Transverse colon (tissue), 4 donors: ENCODE data around the gene IGSF21.

ENCODE experiments used
- EP300 ChIP-seq: sonication (generic); formaldehyde crosslinking; IDR thresholded peaks from one replicate; pipeline ENCODE4 v1.6.1; 2017; ENCODE audit warnings: antibody characterized with exemption, low read depth
- POLR2A ChIP-seq: fragments of 450-650 bp; IDR thresholded peaks from one replicate; pipeline ENCODE4 v1.6.1; 2016; ENCODE audit warnings: antibody characterized with exemption, mild to moderate bottlenecking, moderate library complexity
- POLR2AphosphoS5 ChIP-seq, 3 donors: sonication (generic); formaldehyde crosslinking; IDR thresholded peaks; one replicate each; pipeline ENCODE4 v1.6.1; 2016; ENCODE audit warnings: antibody characterized with exemption in 3 of 3
- TF ChIP-seq, protein P1 (sequence below), 5 experiments: fragments of 200-600 bp in 3 of 5; fragments of 450-650 bp in 2 of 5; sonication (generic) in 3 of 5; IDR thresholded peaks; 1 replicate in 2 of 5; 2 replicates in 3 of 5; pipeline ENCODE4 v1.5.1; 2016 to 2017; ENCODE audit warnings: antibody characterized with exemption in 5 of 5, inconsistent platforms in 3 of 5, mild to moderate bottlenecking in 2 of 5, moderate library complexity in 1 of 5

DNA sequence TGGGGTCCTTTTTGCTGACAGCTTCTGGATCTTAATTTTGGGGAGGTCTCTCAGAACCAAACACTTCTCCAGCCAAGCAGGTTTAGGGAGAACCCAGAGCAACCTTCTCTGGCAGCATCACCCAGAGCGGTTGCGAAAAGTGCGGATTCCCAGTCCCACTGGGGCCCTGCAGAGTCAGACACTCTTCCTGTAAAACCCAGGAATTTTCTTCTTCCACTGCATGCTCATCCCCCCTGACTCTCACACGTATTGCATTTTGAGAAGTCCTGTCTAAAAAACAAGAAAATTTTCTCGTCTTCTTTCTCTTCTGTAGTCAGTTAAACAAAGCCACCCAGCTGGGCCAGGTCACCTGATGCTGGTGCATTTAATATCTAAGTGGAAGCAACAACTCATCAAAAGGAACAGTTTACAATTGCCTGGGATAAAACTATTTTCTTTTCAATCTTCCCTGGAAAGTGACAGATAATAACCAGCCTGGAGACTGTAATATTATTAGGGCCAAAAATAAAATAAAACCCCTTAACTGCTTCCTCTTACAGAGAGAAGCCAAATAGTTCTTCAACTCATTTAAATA is 156.0 kb downstream of the IGSF21 start:
- TF ChIP-seq, protein P1, sequence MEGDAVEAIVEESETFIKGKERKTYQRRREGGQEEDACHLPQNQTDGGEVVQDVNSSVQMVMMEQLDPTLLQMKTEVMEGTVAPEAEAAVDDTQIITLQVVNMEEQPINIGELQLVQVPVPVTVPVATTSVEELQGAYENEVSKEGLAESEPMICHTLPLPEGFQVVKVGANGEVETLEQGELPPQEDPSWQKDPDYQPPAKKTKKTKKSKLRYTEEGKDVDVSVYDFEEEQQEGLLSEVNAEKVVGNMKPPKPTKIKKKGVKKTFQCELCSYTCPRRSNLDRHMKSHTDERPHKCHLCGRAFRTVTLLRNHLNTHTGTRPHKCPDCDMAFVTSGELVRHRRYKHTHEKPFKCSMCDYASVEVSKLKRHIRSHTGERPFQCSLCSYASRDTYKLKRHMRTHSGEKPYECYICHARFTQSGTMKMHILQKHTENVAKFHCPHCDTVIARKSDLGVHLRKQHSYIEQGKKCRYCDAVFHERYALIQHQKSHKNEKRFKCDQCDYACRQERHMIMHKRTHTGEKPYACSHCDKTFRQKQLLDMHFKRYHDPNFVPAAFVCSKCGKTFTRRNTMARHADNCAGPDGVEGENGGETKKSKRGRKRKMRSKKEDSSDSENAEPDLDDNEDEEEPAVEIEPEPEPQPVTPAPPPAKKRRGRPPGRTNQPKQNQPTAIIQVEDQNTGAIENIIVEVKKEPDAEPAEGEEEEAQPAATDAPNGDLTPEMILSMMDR (IDR thresholded peaks at IDR 0.05): no peak
- TF ChIP-seq POLR2A: no peak
- TF ChIP-seq EP300: no peak
- no peak for TF ChIP-seq POLR2AphosphoS5 (IDR thresholded peaks at IDR 0.05)
